NAMALWA (cell line): ENCODE measurements around the gene FUT6.

Experiments
- DNase-seq: peaks from one replicate; pipeline ENCODE4 v3.0.0-alpha.2; 2015; ENCODE audit warnings: low spot score

Gene FUT6

DNA sequence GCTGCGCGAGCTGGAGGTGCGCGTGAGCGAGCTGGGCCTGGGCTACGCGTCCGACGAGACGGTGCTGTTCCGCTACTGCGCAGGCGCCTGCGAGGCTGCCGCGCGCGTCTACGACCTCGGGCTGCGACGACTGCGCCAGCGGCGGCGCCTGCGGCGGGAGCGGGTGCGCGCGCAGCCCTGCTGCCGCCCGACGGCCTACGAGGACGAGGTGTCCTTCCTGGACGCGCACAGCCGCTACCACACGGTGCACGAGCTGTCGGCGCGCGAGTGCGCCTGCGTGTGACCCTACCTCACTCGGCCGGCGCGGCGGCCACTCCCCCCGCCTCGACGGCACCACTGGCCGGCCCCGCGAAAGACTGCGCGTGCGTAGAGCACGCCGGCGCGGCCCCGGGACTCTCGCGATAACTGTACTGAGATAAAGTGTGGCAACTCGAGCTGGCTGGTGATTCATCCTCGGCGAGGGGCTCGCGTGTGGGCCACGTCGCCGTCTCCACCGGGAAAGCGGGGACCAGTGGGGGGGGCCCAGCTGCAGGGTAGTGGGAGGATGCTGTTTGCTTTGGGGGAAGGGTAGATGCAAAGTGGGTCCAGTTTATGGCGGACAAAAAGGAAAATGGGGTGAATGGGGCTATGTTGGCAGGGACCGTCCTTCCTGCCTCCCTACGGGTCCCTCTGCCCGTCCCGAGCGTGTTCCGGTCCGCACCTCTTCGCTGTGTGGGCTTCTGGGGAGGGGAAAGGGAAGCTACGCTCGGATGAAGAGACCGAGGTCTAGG, 11.4 kb downstream of the FUT6 start:
- DNase-seq = peak; percentile 91

DNA sequence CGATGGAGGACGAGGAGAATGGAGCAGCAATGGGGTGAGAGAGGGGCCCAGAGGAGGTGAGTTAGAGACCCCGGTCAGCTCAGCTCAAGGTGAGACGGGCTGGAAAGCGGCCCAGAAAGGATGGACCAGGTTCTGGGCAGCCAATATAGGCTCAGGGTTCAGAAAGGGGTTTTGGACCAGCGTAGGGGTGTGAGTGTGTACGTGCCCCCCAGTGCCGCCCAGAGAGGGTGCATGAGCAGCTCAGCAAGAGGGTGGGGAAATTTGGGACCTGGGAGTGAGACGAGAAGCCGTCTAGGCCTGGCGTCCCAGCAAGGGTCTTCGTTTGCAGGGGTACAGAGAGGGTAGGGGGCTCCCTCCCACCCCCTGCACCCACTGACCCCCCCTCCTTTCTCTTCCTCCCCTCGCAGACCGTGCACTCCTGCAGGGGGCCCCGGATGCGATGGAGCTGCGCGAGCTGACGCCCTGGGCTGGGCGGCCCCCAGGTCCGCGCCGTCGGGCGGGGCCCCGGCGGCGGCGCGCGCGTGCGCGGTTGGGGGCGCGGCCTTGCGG, 12.1 kb downstream of the FUT6 start:
- no peak for DNase-seq

DNA sequence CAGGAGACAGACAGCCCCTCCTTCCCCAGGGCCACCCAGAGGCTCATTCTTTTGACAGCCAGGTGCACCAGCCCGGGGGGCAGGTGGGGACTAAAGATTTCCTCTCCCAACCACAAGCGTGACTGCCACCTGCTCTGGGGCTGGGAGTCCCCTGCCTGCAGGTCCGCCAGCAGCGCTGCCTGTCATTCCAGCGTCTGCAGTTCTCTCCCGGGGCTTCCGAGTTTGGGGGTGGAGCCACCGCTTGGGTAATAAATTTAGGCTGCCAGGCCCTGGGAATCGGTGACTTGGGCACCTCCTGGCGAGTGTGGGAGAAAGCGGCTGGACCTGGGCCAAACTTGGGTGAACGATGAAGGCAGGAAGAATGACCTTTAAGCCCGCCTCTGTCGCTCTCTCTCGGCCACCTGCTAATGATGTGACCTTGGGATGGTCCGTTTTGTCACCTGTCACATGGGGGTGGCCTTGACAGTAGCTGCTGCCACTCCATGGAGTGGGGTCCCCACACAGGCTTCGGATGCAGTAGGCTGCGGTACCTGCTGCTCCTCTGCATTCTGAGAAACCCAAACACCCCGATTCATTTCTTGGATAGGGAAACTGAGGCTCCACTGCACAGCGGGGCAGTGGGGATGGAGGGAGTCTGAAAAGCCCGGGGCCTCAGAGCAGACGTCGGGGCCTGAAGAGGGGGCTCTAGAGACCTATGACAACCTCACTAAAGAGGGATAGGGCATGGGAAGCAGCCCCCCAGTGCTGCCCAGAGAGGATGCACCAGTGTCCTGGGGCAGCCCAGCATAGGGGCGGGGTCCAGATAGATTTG, 12.8 kb downstream of the FUT6 start:
- peak; percentile 85 for DNase-seq

DNA sequence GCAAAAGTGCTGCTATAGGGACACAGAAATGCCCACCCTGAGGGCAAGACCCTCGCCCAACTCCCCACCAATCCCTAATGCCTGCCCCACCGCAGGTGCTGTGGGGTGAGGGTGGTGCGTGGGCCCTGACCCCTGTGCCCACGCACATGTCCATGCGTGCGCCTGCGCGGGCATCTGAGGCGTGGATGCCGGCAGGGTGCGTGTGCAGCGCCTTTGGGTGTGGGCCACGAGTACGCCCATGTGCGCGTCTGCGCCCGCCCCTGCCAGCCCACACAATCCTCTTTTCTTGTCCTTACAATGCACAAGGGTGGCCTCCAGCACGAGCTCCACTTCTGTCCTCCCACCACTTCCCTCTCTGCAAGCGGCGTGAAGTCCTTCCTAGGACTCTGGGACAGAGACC, 14.3 kb downstream of the FUT6 start:
- DNase-seq = no peak

DNA sequence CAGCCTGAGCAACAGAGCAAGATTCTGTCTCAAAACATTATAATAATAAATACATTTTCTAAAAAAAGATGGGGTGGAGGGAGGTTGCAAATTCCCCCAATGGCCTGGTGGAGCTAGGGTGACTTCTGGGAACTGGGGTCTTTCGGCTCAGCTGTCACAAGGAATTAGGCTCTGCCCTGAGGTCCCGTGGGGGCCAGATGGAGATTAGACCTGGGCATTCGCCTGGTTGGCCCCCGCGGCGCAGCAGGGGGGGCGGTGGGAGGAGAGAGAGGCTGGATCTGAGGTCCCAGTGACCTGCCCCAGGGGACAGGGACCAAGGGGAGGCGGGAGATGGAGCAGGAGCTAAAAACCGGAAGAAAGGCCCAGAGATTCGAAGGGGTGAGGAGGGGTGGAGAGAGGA, 14.8 kb downstream of the FUT6 start:
- DNase-seq = no peak

DNA sequence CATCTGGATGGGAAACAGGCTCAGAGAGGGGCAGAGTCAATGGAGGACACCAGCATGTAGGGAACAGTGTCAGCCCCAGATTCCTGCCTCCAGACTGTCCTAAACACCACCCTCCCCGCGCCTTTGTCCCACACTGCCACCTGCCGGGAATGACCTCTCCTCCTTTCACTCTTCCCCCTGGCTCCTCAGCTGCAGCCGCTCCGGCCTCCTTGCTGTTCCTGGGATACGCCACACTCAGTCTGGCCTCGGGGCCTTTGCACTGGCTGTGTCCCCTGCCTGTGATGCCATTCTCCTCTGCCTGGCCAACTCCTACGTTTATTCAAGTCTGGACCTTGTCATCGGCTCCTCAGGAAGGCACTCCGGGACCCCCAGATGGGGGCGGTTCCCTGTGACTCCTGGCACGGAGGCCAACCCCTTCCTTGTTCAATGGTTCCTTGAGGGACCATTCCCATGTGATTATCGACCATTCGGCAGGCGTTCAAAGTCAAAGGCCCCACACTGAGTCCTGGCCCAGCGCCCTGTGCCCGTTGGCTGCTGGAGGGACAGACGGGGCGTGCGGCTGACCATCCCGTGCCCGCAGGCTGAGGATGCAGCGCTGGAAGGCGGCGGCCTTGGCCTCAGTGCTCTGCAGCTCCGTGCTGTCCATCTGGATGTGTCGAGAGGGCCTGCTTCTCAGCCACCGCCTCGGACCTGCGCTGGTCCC, 15.8 kb downstream of the FUT6 start:
- DNase-seq = no peak

DNA sequence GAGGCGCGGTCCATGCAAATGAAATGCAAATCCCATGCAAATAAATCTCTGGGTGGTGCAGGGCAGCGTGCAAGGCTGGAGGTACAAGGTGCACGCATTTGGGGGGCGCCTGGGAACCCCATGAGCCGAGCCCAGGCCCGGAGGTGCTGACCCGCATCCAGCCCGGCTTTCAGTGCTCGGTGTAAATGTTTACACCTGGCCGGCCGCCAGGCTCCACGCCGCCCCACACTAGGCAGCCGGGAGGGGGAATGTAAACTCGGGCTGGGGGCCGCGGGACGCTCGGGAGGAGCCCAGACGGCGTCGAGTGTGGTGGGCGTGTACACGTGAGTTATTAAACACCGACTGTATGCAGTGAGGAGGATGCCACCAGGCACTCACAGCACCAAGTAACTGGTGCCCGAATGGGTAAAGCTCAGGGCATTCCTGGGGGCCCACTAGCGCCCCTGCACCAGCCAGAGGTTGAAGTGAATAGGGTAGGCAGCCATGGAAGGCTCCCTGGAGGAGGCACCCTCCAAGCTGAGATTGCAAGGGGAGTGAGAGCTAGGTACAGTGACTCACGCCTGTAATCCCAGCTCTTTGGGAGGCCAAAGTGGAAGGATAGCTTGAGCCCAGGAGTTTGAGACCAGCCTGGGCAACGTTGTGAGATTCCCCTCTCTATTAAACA, 17.2 kb downstream of the FUT6 start:
- no peak for DNase-seq

DNA sequence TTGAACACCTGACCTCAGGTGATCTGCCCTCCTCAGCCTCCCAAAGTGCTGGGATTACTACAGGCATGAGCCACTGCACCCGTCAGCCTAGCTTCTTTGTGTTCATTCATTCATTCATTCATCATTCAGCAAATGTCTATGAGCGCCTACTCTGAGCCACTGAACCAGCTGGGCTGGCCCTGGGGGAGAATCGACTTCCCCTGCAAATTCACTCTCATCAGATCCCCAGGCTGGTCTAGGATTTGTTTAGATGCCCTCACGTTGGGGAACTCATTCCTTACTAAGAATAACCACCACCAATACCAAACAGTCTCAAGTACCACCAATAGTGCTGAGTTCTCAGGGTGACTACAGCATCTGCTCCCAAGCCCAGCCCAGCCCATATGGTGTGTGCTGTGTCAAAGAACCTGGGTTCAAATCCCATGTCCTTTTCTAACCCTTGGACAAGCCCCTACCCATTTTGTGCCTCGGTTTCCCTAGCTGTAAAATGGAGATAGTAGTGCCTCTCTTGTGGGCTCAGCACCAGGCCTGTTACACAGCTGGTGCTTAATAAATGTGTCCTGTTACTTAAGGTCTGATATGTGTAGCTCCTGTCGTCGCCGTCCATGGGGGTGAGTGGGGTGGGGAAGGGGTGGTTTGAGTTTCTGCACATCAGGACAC, 17.9 kb downstream of the FUT6 start:
- no peak for DNase-seq

DNA sequence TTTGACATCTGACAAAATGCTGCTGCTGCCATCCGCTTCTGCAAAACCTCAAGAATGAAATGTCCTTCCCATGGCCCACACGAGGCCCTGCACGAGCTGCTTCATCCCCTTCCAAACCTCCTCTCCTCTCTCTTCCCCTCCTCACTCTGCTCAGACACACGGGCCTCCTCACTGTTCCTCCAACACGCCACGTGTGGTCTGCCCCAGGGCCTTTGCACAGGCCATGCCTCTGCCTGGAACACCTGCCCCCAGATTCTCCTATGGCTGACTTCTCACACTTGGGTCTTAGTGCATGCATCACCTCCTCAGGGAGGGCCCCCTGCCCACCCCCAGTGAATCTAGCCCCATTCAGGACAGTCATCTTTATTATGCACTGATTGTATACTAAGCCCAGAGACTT, 18.7 kb downstream of the FUT6 start:
- no peak for DNase-seq

DNA sequence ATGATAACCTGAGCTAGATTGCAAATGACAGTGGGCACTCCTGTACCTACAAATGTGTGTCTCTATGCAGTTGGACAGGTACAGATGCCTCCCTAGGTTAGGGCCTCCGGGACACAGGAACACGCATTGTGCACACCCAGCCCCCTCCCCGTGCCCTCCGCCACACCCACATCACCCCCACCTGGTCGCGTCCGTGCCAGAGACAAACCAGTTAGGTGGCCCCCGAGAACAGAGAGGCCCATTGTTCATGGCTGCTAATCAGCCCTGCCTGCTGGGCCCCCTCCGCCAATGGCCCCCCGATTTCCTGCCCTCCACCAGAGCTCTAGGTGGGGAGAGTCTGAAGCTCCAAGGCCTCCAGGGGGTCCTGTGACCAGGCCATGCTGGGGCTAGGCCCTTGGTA, 20.9 kb downstream of the FUT6 start:
- no peak for DNase-seq

DNA sequence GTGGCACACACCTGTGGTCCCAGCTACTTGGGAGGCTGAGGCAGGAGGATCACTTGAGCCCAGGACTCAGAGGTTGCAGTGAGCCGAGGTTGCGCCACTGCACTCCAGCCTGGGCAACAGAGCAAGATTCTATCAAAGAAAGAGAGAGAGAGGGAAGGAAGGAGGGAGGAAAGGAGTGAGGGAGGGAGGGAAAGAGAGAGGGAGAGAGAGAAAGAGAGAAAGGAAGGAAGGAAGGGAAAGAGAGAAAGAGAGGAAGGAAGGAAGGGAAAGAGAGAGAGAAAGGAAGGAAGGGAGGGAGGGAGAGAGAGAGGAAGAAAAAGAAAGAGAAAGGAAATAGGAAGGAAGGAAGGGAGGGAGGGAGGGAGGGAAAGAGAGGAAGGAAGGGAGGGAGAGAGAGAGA, 22.3 kb downstream of the FUT6 start:
- no peak for DNase-seq

DNA sequence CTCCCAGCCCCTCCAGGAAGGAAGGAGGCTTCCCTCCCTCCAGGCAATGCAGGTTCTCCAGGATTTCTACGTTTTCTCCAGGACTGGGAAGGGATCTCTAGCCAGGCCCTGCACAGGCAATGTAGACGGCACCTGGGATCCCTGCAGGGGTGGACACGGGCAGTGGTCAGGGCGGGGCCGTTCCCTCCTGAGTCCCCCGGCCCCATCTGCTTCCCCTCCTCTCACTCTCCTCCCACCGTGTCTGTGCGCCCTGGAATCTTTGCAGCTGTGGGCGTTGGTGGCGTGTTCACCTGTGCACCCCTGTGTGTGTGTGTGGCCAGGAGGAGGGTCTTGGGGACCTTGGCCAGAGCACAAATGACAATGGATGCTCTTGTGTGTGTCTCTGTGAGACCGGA, 24.7 kb downstream of the FUT6 start:
- DNase-seq = no peak

DNA sequence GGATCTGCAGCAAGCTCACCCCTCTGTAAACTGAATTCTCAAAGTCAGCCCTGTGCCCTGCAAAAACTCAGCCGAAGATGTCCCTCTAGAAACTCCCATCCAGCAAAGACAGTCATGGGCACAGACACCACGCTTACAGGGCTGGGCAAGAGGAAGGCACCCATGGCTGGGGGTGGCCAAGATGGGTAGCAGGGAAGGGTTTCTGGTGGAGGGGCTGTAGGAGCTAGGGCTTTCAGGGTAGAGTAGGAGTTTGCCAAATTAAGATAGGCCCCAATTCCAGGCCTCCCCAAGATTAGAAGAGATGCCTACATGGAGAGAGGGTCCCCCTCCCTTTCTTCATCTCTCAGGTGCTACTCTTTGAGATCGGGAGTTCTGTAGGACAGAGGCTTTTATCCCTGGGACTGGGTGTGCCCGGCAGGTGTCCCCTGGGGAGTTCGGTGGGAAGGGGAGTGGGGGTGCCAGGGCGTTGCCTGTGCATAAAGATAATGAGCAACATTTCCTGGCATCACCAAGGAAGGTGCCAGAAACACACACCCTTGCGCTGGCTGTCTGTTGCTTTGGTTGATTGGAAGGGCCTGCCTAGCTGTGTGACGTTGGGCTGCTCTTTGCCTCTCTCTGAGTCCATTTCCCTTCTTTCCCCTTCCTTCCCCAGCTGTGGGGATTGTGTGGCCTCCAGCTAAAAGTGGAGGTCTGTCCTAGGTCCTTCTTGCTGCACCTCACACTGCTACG, 25.2 kb downstream of the FUT6 start:
- no peak for DNase-seq

DNA sequence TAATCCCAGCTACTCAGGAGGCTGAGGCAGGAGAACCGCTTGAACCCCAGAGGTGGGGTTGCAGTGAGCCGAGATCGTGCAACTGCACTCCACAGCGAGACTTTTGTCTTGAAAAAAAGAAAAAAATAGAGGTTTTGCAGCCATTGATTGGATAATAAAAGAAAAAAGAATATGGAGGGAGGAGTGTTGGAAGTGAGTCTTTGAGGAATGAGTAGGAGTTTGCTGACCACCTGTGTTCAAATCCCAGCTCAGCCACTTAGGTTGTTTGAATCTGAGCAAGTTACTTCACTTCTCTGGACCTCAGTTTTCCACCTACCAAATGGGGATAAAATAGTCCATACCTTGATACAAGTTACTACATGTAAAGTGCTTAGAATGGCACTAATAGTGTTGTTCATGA, 28.4 kb downstream of the FUT6 start:
- no peak for DNase-seq

DNA sequence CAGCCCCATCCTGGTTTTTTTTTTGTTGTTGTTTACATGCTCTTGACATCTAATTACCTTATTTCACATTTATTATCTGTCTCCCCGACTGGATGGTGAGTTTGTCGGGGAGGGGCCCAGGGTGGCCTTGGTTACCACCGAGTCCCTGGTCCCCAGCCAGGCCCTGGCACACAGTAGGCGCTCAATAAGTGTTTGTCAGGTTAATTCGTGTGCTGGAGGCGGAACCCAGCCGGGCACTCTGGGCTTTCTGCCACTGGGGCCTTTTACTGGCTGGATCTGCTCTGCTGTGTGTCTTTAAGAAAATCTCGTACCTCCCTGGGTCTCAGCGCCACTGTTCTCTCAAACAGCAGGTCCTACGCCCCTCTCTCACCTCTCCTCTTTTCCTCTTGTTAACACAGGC, 30.0 kb downstream of the FUT6 start:
- no peak for DNase-seq

DNA sequence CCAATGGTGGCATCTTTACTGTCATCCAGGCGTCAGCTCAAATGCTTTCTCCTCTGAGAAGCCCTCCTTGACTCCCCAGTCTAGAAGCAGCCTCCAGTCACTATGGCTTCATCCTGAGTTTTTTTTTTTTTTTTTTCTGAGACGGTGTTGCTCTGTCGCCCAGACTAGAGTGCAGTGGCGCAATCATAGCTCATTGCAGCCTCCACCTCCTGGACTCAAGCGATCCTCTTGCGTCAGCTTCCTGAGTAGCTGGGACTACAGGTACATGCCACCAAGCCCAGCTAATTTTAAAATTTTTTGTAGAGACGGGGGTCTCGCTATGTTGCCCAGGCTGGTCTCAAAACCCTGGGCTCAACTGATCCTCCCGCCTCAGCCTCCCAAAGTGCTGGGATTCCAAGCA, 30.4 kb downstream of the FUT6 start:
- DNase-seq = no peak

DNA sequence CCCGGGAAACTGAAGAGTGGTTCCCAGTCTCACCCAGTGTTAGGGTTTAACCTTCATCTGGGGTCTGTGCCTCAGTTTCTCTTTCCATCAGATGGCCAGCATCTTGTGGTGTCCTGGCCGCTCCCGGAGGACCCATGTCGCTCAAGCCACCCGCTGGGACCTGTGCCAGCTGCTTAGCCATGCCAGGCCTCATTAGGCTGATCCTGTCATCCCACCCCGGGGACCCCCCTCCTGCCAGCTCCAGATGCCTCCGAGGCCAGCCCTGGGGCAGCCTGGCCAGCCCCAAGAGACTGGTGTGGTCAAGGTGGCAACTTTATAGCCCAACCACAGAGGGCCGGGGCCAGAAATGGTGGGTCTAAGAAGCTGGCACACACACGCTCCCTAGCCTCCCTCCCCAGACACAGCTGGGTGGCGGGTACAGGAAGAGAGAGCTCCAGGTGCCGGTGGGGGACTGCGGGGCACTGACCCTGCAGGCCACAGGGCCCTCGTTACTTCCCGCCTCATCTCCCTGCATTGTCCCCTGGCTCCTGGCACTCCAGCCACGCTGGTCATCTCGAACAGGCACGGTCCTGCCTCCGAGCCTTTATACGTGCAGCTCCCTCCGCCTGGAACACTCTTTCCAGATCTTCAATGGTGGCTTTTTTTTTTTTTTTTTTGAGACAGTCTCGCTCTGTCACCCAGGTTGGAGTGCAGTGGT, 31.2 kb downstream of the FUT6 start:
- DNase-seq = no peak

DNA sequence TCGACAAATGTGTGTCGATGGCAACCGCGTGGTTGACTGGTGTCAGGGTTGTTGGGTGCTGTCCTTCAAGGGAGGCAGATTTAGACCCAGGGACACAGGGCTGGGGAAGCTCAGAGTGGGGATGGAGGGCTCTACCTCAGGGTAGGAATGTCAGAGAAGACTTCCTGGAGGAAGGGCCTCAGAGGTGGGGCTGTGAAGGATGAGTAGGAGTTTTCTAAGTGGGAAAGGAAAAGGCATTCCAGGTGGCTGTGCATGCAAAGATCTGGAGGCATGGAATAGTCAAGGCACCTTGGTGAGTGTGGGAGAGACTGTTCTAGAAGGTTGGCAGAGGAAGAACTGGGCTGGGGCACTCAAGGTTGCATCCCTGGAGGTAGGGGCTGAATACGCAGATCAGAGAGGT, 32.6 kb downstream of the FUT6 start:
- DNase-seq = no peak

DNA sequence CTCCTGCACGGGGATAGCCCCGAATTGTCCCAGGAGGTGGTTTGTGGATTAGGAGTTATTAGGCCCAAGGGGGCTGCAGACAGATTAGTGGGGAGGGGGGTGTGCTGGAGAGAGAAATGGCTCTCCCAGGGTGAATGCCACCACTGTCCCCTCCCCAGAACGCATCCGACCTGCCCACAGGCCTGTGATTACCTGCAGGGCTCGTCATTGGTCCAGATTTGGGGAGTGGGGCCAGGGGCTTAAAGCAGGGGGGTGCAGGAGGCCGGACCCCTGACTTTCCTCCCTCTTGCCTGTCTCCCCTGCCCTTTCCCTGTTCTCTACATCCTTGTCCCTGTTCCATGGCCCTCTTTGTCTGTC, 33.4 kb downstream of the FUT6 start:
- no peak for DNase-seq

DNA sequence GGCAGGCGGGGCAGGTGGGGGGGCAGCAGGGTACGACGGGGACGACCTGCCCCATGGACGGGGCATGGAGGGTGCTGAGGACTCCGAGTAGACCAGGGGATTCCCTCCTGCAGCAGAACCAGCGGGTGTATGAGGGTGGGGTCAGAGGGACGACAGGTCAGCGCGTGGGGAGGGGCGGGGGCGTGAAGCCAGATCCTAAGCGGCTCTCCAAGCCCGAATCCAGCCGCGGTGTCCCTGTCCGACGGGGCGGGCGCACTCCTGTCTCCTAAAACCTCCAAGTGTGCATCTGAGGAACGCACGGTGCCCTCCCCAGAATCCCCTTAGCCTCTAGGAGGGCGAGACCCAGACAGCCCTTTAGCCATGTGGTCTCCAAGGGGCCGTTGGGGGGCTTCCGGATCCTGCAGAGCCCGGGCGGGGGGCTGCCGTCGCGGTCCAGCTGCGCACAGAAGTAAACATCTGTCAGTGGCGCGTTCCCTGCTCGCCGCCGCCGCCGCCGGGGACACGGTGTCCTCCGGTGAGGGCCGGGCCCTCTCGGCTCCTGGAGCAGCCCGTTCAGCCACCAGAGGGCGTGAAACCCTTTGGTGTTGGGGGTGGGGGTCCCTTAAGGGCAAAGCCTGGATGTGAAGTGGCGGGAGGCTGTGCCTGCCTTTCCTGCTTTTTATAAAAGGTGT, 33.9 kb downstream of the FUT6 start:
- DNase-seq = peak; percentile 72
